NCI-H1417 treated with DMSO at 0.1 percent for 48 hours (cell line): ENCODE results near the gene MBD3.
A peak's percentile ranks its signal among the peaks of the same experiment; 100 is the strongest.
"Not testable (repeated sequence)": the region's sequence is repeated elsewhere in the genome, so short reads cannot be mapped to it uniquely, and the experiment has no call there.

ENCODE experiments used
- DNase-seq: peaks from one replicate; lab custom pipeline; 2025; lab: John Stamatoyannopoulos, UW

The MBD3 gene, protein sequence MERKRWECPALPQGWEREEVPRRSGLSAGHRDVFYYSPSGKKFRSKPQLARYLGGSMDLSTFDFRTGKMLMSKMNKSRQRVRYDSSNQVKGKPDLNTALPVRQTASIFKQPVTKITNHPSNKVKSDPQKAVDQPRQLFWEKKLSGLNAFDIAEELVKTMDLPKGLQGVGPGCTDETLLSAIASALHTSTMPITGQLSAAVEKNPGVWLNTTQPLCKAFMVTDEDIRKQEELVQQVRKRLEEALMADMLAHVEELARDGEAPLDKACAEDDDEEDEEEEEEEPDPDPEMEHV

DNA sequence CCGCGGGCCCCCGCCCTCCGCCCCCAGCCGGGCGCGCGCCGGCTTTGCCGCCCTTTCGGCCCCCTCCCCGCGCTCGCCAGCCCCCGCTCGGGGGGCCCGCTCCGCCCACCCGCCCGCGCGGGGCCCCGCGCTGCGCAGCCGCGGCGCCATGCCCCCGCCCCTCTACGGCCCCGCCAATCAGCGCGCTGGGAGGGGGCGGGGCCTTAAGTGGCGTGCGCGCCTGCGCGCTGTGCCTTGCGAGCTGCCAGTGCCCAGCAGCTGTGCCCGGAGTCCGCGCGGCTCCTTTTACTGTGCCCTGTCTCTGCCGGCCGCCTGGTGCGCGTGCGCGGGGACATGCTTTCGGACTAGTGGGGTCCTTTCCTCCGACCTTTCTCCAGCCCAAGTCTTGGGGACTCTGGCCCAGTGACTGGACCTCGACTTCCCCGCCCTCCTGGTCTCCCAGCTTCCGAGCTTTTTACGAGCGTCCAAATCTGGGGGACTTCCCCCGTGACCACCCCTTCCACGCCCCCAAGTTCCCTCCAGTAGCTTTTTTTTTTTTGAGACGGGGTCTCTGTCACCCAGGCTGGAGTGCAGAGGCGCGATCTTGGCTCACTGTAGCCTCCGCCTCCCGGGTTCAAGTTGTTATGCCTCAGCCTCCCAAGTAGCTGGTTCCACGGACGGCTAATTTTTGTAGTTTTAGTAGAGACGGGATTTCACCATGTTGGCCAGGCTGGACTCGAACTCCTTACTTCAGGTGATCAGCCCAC is at the start of gene MBD3:
TSS of gene MBD3 (minus strand) at position 111 of the 746 bp plus-strand sequence. CDS start 234 bp downstream, outside the sequence.
- DNase-seq = peak; percentile 76

GRCh38 chr19:1640893-1641448 is 48.3 kb upstream of the MBD3 start:
- not testable (repeated sequence) for DNase-seq

- DNase-seq = no peak
These were observed 43.9 kb upstream of the MBD3 start for GRCh38 chr19:1636325-1637236.

GRCh38 chr19:1634938-1635243 is 42.2 kb upstream of the MBD3 start:
- DNase-seq = no peak

GRCh38 chr19:1634242-1634937 is 41.7 kb upstream of the MBD3 start:
- no peak for DNase-seq

DNA sequence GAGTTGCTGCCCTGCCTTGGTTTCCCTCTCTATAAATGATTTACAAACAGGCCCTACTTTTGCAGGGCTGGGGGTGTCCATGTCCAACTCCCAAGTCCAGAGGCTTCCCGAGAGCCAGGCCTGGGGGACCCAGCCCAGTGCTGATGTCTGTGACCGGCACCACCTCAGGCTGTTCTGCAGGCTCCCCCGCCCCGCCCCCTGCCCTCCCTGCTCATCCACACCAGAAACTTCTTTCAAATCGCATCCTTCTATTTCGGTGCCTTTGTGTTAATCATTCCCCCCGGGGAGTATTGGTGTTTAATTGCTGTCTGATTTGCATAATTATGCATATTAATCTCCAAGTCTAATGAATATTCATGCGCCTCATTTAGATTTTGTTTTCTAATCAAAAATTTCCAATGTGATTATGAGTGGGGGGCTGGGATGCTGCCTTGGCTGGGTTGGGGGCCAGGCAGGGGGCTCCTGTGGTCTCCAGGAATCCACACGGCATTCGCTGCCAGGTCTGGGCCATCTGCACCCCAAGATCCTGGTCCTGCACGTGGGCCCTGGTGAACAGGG is 40.7 kb upstream of the MBD3 start:
- DNase-seq = no peak

DNA sequence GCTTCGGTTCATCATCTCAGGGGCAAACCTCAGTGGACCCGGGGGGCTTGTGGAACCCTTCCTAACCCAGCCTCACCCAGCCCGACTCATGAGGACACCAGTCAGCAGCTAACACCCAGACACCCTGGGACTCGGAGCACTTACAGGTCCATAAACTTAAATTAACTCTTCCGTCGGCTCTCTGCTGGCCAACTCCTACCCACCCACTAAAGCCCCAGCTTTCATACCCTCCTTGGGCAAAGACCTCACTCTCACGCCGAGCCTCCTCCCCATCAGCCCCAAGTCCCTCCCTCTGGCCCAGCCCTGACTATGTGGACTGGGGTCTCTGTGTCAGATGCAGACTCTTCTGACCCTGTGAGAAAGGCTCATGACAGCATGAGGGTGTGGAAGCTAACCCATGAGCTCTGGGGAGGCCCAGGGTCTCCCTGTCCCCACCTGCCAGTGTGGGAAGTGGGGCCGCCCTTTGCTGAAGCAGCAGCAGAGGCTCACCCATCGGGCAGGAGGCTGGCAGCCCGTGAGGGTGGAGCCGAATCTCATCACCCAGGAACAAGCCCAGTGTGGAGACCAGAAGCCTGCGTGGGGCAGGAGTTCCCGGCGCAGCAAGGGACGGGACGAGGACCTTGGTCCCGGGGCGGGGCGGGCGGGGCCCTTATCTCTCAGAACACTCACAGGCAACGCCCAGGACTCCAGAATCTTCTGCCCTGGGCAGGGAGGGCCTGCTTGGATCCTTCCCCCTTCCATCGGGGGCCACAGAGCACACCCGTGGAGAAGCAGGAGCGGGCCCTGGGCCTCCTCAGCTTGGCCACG is 40.0 kb upstream of the MBD3 start:
- no peak for DNase-seq

DNA sequence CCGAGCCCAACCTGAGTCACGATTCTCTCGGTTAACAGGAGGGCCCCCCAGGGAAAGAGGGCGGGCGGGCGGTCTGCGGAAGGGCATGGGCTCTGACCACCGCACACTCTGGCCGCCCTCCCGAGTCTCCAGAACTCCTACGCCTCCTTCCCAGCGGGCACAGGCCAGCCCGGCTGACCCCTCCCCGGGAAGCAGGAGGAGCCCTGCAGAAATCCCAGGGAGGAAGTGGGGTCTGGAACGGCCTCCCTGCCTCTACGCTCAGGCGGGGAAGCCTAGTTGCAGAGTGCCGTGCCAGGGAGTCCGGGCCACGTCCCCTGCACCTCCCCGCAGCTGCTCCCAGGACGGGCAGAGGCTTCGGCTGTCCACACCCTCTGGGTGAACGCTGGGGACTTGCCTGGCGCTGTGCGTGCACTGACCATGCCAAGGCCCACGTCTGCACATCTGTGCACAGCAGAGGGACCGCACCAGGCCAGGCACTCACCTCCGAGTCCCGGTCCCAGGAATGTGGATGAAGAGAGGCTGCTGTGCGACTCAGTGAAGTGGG is 39.0 kb upstream of the MBD3 start:
- DNase-seq = no peak

- DNase-seq = no peak
These were observed 38.1 kb upstream of the MBD3 start for GRCh38 chr19:1630811-1631210.

DNA sequence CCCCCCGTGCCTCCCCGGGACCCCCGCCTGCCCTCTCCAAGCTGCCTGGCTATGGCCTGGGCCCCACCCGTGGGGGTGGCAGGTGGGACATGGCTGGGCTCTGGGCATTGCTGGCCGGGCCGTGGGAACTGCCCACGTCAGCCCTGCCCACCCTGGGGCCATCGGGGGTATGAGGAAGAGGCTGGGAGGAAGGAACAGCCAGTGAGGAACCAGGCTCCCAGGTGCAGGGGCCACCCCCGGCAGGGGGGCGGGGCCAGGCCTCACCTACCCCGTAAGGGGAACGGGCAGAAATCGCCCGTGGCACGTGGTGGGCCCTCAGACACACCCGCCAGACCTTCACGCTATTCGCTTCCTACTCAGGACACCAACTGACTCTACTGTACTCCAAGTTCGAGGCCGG is 37.3 kb upstream of the MBD3 start:
- no peak for DNase-seq

GRCh38 chr19:1629256-1629808 is 36.7 kb upstream of the MBD3 start:
- no peak for DNase-seq

DNA sequence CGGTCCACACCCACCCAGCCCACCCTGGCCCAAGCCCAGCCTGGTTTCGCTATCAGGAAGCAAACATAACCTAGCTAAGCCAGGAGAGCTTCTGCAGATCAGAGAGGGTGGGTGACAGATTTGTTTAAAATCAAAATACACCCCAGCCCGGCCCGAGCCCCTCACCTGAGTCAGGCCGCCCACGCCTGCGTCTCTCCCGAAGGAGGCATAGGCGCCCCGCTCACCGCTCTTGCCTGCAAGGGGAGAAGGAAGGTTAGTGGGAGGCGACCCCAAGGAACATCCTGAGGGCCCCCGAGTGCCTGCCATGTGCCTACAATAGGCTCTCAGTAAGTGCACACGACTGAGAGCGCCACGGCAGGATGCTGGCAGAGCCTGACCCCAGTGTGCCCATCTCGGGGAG is 34.5 kb upstream of the MBD3 start:
- no peak for DNase-seq

DNA sequence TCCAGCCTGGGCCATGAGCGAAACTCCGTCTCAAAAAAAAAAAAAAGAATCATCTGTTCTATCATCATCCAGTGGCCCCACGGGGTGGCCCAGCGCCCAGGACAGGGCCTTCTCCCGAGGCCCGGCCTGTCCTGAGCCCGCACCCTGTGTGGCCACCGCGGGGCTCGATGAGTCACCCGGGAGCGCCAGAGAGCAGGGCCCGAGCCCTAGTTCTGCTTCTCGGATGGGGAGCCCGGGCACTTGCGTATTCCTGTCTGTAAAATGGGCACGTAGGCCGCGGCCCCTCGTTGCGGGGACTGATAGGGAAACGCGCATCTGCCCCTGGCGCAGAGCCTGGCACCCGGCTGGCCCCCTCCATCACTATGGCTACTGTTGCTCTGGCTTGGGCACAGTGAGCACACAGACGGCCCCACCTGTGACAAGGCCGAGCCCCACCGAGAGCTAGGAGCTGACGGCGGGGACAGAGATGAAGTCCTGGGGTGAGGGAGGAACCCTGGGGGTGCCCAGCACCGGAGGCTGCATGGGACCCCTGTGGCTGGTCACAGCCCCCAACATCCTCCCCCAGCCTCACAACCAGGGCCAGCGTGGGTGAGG is 33.8 kb upstream of the MBD3 start:
- no peak for DNase-seq

DNA sequence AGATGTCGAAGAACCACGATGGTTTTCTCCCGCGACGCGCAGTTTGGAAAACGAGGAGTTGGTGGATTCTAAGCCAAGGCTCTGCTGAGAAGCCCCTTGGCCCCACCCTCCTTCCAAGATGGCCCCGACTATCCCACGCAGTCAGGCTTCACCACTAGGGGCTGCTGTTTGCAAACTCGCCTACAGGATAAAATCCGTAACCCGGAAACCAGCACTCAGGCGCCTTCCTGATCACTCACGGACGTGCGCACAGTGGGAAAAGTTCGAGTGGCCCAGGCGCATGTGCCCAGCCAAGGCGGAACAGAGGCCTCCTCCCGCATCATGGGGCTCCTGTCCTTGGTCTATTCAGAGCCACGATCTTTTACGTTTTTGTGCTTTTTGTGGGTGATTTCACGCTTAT is 31.8 kb upstream of the MBD3 start:
- DNase-seq = no peak

DNA sequence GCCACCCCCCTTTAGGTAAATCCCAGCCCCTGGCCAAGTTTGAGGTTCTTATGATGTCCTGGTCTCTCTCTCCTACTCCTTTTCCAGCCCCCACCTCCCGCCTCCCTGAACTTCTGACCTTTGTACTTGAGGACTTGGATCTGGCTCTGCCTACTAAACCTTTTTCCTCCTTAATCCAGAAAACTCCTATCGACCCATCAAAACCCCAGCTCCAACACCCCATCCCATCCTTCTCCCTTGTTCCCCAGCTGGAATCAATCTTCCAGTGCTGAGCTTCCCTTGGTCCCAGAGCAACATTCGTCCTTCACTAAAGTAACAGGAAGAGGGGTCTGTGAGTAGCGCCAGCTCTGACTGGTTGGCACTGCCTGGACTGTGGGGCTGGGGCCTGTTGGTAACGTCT is 29.9 kb upstream of the MBD3 start:
- DNase-seq = no peak

GRCh38 chr19:1622007-1622406 is 29.3 kb upstream of the MBD3 start:
- DNase-seq = no peak

DNA sequence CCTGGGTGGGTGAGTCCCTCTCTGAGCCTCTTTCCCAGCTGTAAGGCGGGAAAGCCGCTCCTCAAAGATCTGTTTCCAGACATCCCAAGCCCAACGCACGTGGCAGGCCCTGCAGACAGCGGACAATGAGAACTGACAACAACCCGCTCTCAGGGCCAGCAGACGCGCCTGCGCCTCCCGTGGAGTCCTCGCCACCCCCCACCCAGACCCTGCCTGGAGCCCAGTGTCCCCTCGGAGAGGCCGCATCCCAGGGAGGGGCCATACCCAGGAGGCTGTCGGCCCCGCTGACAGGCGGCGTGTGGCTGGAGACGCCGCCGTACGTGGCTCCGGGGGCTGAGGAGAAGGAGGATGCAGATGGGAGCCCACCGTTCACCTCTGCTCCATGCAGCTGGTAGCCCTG is 28.9 kb upstream of the MBD3 start:
- DNase-seq = no peak

GRCh38 chr19:1621021-1621420 is 28.4 kb upstream of the MBD3 start:
- DNase-seq = no peak

- DNase-seq = no peak
These were observed 27.8 kb upstream of the MBD3 start for GRCh38 chr19:1620502-1620901.

- no peak for DNase-seq
These were observed 27.0 kb upstream of the MBD3 start for GRCh38 chr19:1619703-1620102.
